Measurements from ENCODE around the gene INPP5K. TPM values are rescaled to one million over a fixed set of nuclear protein-coding genes. Genes with fewer than 3 reads are reported as not detected.
"Not testable (repeated sequence)": the region's sequence is repeated elsewhere in the genome, so short reads cannot be mapped to it uniquely, and the experiment has no call there.

The INPP5K gene
- polyA plus RNA-seq, 1 donor from 2014 or later = 51.7 TPM

- Mint-ChIP-seq H3K27ac (no peak overlapping the region), H3K27me3 (no peaks in the 10 kb centered on the region), H3K36me3 (no peaks in the 10 kb centered on the region), H3K4me3 (no peak overlapping the region), H3K9me3 (no peaks in the 10 kb centered on the region), H3K4me1 (peaks cover 0 to 5% (median 5%) of the 10 kb centered on the region in 3 donors)
These were observed 13.5 kb upstream of the INPP5K start for GRCh38 chr17:1529863-1530262.

- not testable (repeated sequence) for H3K9me3 Mint-ChIP-seq, H3K36me3 Mint-ChIP-seq, H3K27ac Mint-ChIP-seq, H3K4me1 Mint-ChIP-seq, H3K27me3 Mint-ChIP-seq, H3K4me3 Mint-ChIP-seq
These were observed 10.5 kb upstream of the INPP5K start for GRCh38 chr17:1526876-1527275.

- H3K36me3 Mint-ChIP-seq = no peaks in the 10 kb centered on the region
- H3K27ac Mint-ChIP-seq = no peak overlapping the region
- H3K9me3 Mint-ChIP-seq = no peaks in the 10 kb centered on the region
- no peak overlapping the region for H3K4me3 Mint-ChIP-seq
- H3K27me3 Mint-ChIP-seq = no peaks in the 10 kb centered on the region
- H3K4me1 Mint-ChIP-seq = peaks cover 2 to 3% (median 3%) of the 10 kb centered on the region in 3 donors
These were observed 6.2 kb upstream of the INPP5K start for GRCh38 chr17:1522626-1523025.

- H3K4me3 Mint-ChIP-seq = peak overlapping the region in 1 of 4 donors; percentile 65
- no peaks in the 10 kb centered on the region for H3K36me3 Mint-ChIP-seq
- H3K4me1 Mint-ChIP-seq = peaks cover 4 to 5% (median 4%) of the 10 kb centered on the region in 3 donors
- no peaks in the 10 kb centered on the region for H3K9me3 Mint-ChIP-seq
- no peaks in the 10 kb centered on the region for H3K27me3 Mint-ChIP-seq
- peak overlapping the region in 2 of 3 donors; percentile 50 to 68 for H3K27ac Mint-ChIP-seq
These were observed 4.8 kb upstream of the INPP5K start for GRCh38 chr17:1521086-1521640.

GRCh38 chr17:1519678-1520077, 3.3 kb upstream of the INPP5K start:
- H3K36me3 Mint-ChIP-seq = no peaks in the 10 kb centered on the region
- peak overlapping the region in 1 of 3 donors; percentile 35 for H3K27ac Mint-ChIP-seq
- no peaks in the 10 kb centered on the region for H3K9me3 Mint-ChIP-seq
- no peaks in the 10 kb centered on the region for H3K27me3 Mint-ChIP-seq
- peak overlapping the region in 3 of 4 donors; percentile 9 to 51 (median 38) for H3K4me3 Mint-ChIP-seq
- peaks cover 13 to 14% (median 14%) of the 10 kb centered on the region in 3 donors for H3K4me1 Mint-ChIP-seq

GRCh38 chr17:1518410-1518809, 2.0 kb upstream of the INPP5K start:
- Mint-ChIP-seq H3K4me1 (peaks cover 14 to 16% (median 14%) of the 10 kb centered on the region in 3 donors), H3K27ac (peak overlapping the region; percentile 20 to 95 (median 46)), H3K9me3 (no peaks in the 10 kb centered on the region), H3K27me3 (no peaks in the 10 kb centered on the region), H3K4me3 (peak overlapping the region; percentile 36 to 97 (median 53)), H3K36me3 (no peaks in the 10 kb centered on the region)

- Mint-ChIP-seq H3K36me3 (no peaks in the 10 kb centered on the region), H3K9me3 (no peaks in the 10 kb centered on the region), H3K4me3 (peak overlapping the region; percentile 87 to 98 (median 97)), H3K27me3 (no peaks in the 10 kb centered on the region), H3K4me1 (peaks cover 14 to 16% (median 14%) of the 10 kb centered on the region in 3 donors), H3K27ac (peak overlapping the region; percentile 95 to 98 (median 96))
These were observed 598 bp downstream of the INPP5K start for GRCh38 chr17:1515640-1516387.

- no peaks in the 10 kb centered on the region for H3K36me3 Mint-ChIP-seq
- no peaks in the 10 kb centered on the region for H3K27me3 Mint-ChIP-seq
These were observed 4.1 kb downstream of the INPP5K start for GRCh38 chr17:1512351-1512750.

GRCh38 chr17:1511756-1512321, 4.6 kb downstream of the INPP5K start:
- Mint-ChIP-seq H3K4me1 (peaks cover 10 to 14% (median 10%) of the 10 kb centered on the region in 3 donors), H3K9me3 (no peaks in the 10 kb centered on the region), H3K27ac (peak overlapping the region in 1 of 3 donors; percentile 50), H3K27me3 (no peaks in the 10 kb centered on the region), H3K4me3 (no peak overlapping the region), H3K36me3 (no peaks in the 10 kb centered on the region)

More at GRCh38 chr17:1512351-1512750, 4.1 kb downstream of the INPP5K start:
- Mint-ChIP-seq H3K9me3 (no peaks in the 10 kb centered on the region), H3K27ac (no peak overlapping the region), H3K4me1 (peaks cover 10 to 14% (median 10%) of the 10 kb centered on the region in 3 donors), H3K4me3 (no peak overlapping the region)

GRCh38 chr17:1511290-1511689, 5.1 kb downstream of the INPP5K start:
- Mint-ChIP-seq H3K4me1 (peaks cover 10 to 14% (median 10%) of the 10 kb centered on the region in 3 donors), H3K4me3 (peak overlapping the region in 1 of 4 donors; percentile 48), H3K27ac (peak overlapping the region in 2 of 3 donors; percentile 45 to 50), H3K27me3 (no peaks in the 10 kb centered on the region), H3K36me3 (no peaks in the 10 kb centered on the region), H3K9me3 (no peaks in the 10 kb centered on the region)

- Mint-ChIP-seq H3K27ac (no peak overlapping the region), H3K9me3 (no peaks in the 10 kb centered on the region), H3K36me3 (no peaks in the 10 kb centered on the region)
These were observed 7.0 kb downstream of the INPP5K start for GRCh38 chr17:1509290-1509881.

GRCh38 chr17:1508709-1509108, 7.7 kb downstream of the INPP5K start:
- not testable (repeated sequence) for H3K36me3 Mint-ChIP-seq, H3K27ac Mint-ChIP-seq

More at GRCh38 chr17:1509290-1509881, 7.0 kb downstream of the INPP5K start:
- Mint-ChIP-seq H3K4me3 (no peak overlapping the region), H3K4me1 (peaks cover 0 to 2% (median 1%) of the 10 kb centered on the region in 3 donors), H3K27me3 (no peaks in the 10 kb centered on the region)

GRCh38 chr17:1506649-1507267, 9.7 kb downstream of the INPP5K start:
- Mint-ChIP-seq H3K27me3 (no peaks in the 10 kb centered on the region), H3K4me1 (no peaks in the 10 kb centered on the region), H3K36me3 (peaks cover 2% of the 10 kb centered on the region), H3K27ac (no peak overlapping the region), H3K9me3 (no peaks in the 10 kb centered on the region), H3K4me3 (no peak overlapping the region)

More at GRCh38 chr17:1508709-1509108, 7.7 kb downstream of the INPP5K start:
- not testable (repeated sequence) for H3K4me1 Mint-ChIP-seq, H3K9me3 Mint-ChIP-seq, H3K4me3 Mint-ChIP-seq, H3K27me3 Mint-ChIP-seq

- no peaks in the 10 kb centered on the region for H3K9me3 Mint-ChIP-seq
- H3K4me1 Mint-ChIP-seq = peaks cover 0 to under 1% (median 0%) of the 10 kb centered on the region in 3 donors
- no peak overlapping the region for H3K27ac Mint-ChIP-seq
- no peaks in the 10 kb centered on the region for H3K27me3 Mint-ChIP-seq
- peak overlapping the region in 1 of 4 donors; percentile 20 for H3K4me3 Mint-ChIP-seq
- peaks cover 2% of the 10 kb centered on the region for H3K36me3 Mint-ChIP-seq
These were observed 10.8 kb downstream of the INPP5K start for GRCh38 chr17:1505586-1505985.

GRCh38 chr17:1504866-1505265, 11.5 kb downstream of the INPP5K start:
- H3K27me3 Mint-ChIP-seq = no peaks in the 10 kb centered on the region
- no peak overlapping the region for H3K4me3 Mint-ChIP-seq
- H3K9me3 Mint-ChIP-seq = no peaks in the 10 kb centered on the region
- H3K4me1 Mint-ChIP-seq = peaks cover 0 to 3% (median 0%) of the 10 kb centered on the region in 3 donors
- no peak overlapping the region for H3K27ac Mint-ChIP-seq
- H3K36me3 Mint-ChIP-seq = peaks cover 2% of the 10 kb centered on the region
